Measurements from ENCODE around the gene MEIKIN. TPM values are rescaled to one million over a fixed set of nuclear protein-coding genes. Genes with fewer than 3 reads are reported as not detected.

Gene MEIKIN
- total and polyA plus RNA-seq, 4 experiments from 2014 or later: 3.6 to 6.2 TPM; not detected in 2

DNA sequence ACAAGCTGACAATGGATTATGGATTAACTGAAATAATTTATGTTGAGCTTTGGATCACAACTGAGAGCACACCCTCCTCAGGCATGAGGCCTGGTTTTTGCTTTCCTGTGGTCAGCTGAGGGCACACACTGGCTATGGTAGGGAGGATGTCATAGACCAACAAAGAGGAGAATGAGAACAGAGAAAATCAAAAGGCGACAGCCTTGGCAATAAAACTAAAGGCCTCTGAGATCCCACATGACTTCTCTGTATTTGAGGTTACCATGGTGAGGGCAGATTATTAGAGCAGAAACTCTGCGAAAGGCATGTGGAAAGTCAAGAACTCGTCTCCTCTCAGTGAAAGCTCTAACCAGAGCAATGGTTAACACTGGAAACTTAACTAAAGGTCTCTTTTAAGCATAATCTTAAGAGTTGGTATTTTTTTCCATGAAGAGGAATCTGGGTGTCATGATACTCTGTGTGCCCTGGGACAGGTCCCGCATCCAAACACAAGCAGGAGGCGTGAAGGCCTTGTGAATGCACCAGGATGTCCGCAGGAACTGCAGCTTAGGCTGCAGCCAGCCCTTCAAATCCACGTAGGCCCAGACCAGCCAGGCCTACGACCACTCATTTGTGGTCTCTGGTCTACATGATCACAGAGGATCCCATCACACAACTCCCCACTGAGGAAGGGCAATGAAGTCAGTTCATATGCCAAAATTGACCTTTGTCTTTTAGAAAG, 12.4 kb upstream of the MEIKIN start:
- intact Hi-C loops (cut with micrococcal nuclease): no loop called here
- no peak overlapping the region for H3K4me3 ChIP-seq (ENCODE audit: low read length in 2 of 2)
- POLR2A ChIA-PET (ENCODE audit: partially characterized antibody): no interaction called here
- H3K27ac Mint-ChIP-seq: peak overlapping the region in 4 of 7 donors; percentile 5 to 81 (median 38)
- H3K4me1 Mint-ChIP-seq: peaks cover 0 to 4% (median 2%) of the 10 kb centered on the region in 4 donors
- H3K4me1 ChIP-seq (ENCODE audit: insufficient read depth, low read length): no peaks in the 10 kb centered on the region
- H3K9me3 Mint-ChIP-seq: no peaks in the 10 kb centered on the region
- H3K4me3 Mint-ChIP-seq: no peak overlapping the region
- H3K27me3 Mint-ChIP-seq: no peaks in the 10 kb centered on the region
- no peak for DNase-seq
- peaks cover 58 to 63% of the 10 kb centered on the region in 2 donors for H3K36me3 Mint-ChIP-seq
- no peak overlapping the region for H3K27ac ChIP-seq (ENCODE audit: low read depth, low read length)
- CTCF ChIA-PET (ENCODE audit: partially characterized antibody): no interaction called here
- H3K27me3 ChIP-seq (ENCODE audit: insufficient read depth, low read length): no peaks in the 10 kb centered on the region
- no peaks in the 10 kb centered on the region for H3K9me3 ChIP-seq (ENCODE audit: control insufficient read depth in 1 of 2, low read length in 2 of 2)
- peaks cover 9% of the 10 kb centered on the region for H3K36me3 ChIP-seq (ENCODE audit: insufficient read depth, low read length)

DNA sequence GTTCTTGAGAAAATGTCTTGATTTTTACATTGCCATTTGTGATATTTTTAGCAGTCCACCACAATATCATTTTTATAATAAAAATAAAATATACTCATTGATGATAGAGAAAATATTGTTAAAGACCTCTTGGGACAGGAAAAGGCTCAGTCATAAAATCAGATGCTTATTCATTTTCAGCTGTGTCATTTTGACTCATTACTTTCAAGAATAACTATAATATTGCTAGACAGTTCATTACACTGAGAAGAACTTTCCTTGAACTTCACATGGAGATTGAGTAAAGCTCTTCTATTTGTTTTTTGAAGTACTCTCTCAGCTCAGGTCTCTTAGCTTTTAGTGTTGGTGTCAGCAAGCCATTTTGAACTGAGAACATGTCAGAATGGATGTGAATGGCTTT, 8.5 kb upstream of the MEIKIN start:
- Histone ChIP-seq H3K36me3 (ENCODE audit: insufficient read depth, low read length) (peaks cover 10% of the 10 kb centered on the region), H3K9me3 (ENCODE audit: control insufficient read depth in 1 of 2, low read length in 2 of 2) (no peaks in the 10 kb centered on the region), H3K27ac (ENCODE audit: low read depth, low read length) (no peak overlapping the region), H3K4me3 (ENCODE audit: low read length in 2 of 2) (no peak overlapping the region), H3K27me3 (ENCODE audit: insufficient read depth, low read length) (no peaks in the 10 kb centered on the region), H3K4me1 (ENCODE audit: insufficient read depth, low read length) (no peaks in the 10 kb centered on the region)
- CTCF ChIA-PET (ENCODE audit: partially characterized antibody): interaction anchor here (0.8 to 1.0 kb wide), 2 partner anchors 54 to 365 kb away, joined by 3 read pairs; no protein-coding TSS in a partner anchor
- no peak overlapping the region for H3K4me3 Mint-ChIP-seq
- peaks cover 43 to 54% of the 10 kb centered on the region in 2 donors for H3K36me3 Mint-ChIP-seq
- intact Hi-C loops (cut with micrococcal nuclease): no loop called here
- POLR2A ChIA-PET (ENCODE audit: partially characterized antibody): no interaction called here
- H3K27ac Mint-ChIP-seq: peak overlapping the region in 1 of 7 donors; percentile 26
- H3K4me1 Mint-ChIP-seq: peaks cover 0 to 4% (median 2%) of the 10 kb centered on the region in 4 donors
- H3K27me3 Mint-ChIP-seq: no peaks in the 10 kb centered on the region
- H3K9me3 Mint-ChIP-seq: no peaks in the 10 kb centered on the region
- no peak for DNase-seq

DNA sequence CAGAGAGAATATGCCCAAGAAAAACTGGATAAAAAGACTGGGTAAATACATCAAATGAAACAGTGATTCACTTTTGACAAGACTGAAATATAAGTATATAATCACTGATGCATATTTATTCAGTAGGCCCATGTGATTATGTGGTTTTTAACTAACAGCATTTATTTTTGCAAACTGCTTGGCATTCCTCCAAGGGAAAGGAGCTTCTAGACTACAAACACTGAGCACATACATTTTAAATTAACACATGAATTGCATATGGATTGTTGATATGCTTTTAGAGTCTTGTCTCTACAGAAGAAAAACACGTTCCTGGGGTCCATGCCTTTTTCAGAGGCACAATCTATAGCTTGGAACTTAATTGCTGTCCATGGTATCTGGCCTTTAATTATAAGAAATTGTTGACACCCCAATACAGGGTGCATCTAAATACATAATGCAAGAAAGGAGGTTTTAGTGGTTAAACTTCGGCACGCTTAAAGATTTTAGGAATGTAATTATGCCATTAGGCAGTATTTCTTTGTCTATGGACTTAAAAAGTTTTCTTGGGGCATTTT, 6.9 kb upstream of the MEIKIN start:
- DNase-seq: no peak
- Histone ChIP-seq H3K4me3 (ENCODE audit: low read length in 2 of 2) (no peak overlapping the region), H3K27ac (ENCODE audit: low read depth, low read length) (no peak overlapping the region), H3K9me3 (ENCODE audit: control insufficient read depth in 1 of 2, low read length in 2 of 2) (no peaks in the 10 kb centered on the region), H3K4me1 (ENCODE audit: insufficient read depth, low read length) (no peaks in the 10 kb centered on the region), H3K27me3 (ENCODE audit: insufficient read depth, low read length) (no peaks in the 10 kb centered on the region), H3K36me3 (ENCODE audit: insufficient read depth, low read length) (peaks cover 10% of the 10 kb centered on the region)
- peaks cover 0 to under 1% (median 0%) of the 10 kb centered on the region in 4 donors for H3K4me1 Mint-ChIP-seq
- POLR2A ChIA-PET (ENCODE audit: partially characterized antibody): interaction anchor here (0.6 kb wide), 1 partner anchor 18 kb away, joined by 3 read pairs; no protein-coding TSS in a partner anchor
- intact Hi-C loops (cut with micrococcal nuclease): no loop called here
- H3K4me3 Mint-ChIP-seq: no peak overlapping the region
- no peaks in the 10 kb centered on the region for H3K9me3 Mint-ChIP-seq
- CTCF ChIA-PET (ENCODE audit: partially characterized antibody): interaction anchor here (0.6 kb wide), 1 partner anchor 111 kb away, joined by 3 read pairs; no protein-coding TSS in a partner anchor
- no peak overlapping the region for H3K27ac Mint-ChIP-seq
- peaks cover 34 to 55% of the 10 kb centered on the region in 2 donors for H3K36me3 Mint-ChIP-seq
- H3K27me3 Mint-ChIP-seq: no peaks in the 10 kb centered on the region

GRCh38 chr5:131950706-131951105, 5.2 kb upstream of the MEIKIN start:
- Histone ChIP-seq H3K36me3 (ENCODE audit: insufficient read depth, low read length) (peaks cover 10% of the 10 kb centered on the region), H3K4me1 (ENCODE audit: insufficient read depth, low read length) (no peaks in the 10 kb centered on the region), H3K27me3 (ENCODE audit: insufficient read depth, low read length) (no peaks in the 10 kb centered on the region), H3K27ac (ENCODE audit: low read depth, low read length) (no peak overlapping the region), H3K4me3 (ENCODE audit: low read length in 2 of 2) (no peak overlapping the region), H3K9me3 (ENCODE audit: control insufficient read depth in 1 of 2, low read length in 2 of 2) (no peaks in the 10 kb centered on the region)
- no peak for DNase-seq
- H3K27ac Mint-ChIP-seq: no peak overlapping the region
- H3K4me1 Mint-ChIP-seq: no peaks in the 10 kb centered on the region
- H3K36me3 Mint-ChIP-seq: peaks cover 31 to 45% of the 10 kb centered on the region in 2 donors
- H3K4me3 Mint-ChIP-seq: no peak overlapping the region
- no peaks in the 10 kb centered on the region for H3K27me3 Mint-ChIP-seq
- ChIA-PET CTCF (ENCODE audit: partially characterized antibody) (no interaction called here), POLR2A (ENCODE audit: partially characterized antibody) (no interaction called here)
- H3K9me3 Mint-ChIP-seq: no peaks in the 10 kb centered on the region
- intact Hi-C loops (cut with micrococcal nuclease): no loop called here

GRCh38 chr5:131947445-131947844, 2.0 kb upstream of the MEIKIN start:
- H3K4me1 Mint-ChIP-seq: no peaks in the 10 kb centered on the region
- no peaks in the 10 kb centered on the region for H3K9me3 ChIP-seq (ENCODE audit: control insufficient read depth in 1 of 2, low read length in 2 of 2)
- ChIA-PET POLR2A (ENCODE audit: partially characterized antibody) (no interaction called here), CTCF (ENCODE audit: partially characterized antibody) (interaction anchor here (2.0 kb wide), 1 partner anchor 116 kb away, joined by 6 read pairs; no protein-coding TSS in a partner anchor)
- H3K27me3 ChIP-seq (ENCODE audit: insufficient read depth, low read length): no peaks in the 10 kb centered on the region
- intact Hi-C loops (cut with micrococcal nuclease): no loop called here
- H3K4me3 Mint-ChIP-seq: no peak overlapping the region
- no peak overlapping the region for H3K4me3 ChIP-seq (ENCODE audit: low read length in 2 of 2)
- peaks cover 6 to 23% of the 10 kb centered on the region in 2 donors for H3K36me3 Mint-ChIP-seq
- no peak overlapping the region for H3K27ac ChIP-seq (ENCODE audit: low read depth, low read length)
- no peaks in the 10 kb centered on the region for H3K4me1 ChIP-seq (ENCODE audit: insufficient read depth, low read length)
- no peak overlapping the region for H3K27ac Mint-ChIP-seq
- DNase-seq: no peak
- H3K27me3 Mint-ChIP-seq: no peaks in the 10 kb centered on the region
- H3K9me3 Mint-ChIP-seq: no peaks in the 10 kb centered on the region
- no peaks in the 10 kb centered on the region for H3K36me3 ChIP-seq (ENCODE audit: insufficient read depth, low read length)

DNA sequence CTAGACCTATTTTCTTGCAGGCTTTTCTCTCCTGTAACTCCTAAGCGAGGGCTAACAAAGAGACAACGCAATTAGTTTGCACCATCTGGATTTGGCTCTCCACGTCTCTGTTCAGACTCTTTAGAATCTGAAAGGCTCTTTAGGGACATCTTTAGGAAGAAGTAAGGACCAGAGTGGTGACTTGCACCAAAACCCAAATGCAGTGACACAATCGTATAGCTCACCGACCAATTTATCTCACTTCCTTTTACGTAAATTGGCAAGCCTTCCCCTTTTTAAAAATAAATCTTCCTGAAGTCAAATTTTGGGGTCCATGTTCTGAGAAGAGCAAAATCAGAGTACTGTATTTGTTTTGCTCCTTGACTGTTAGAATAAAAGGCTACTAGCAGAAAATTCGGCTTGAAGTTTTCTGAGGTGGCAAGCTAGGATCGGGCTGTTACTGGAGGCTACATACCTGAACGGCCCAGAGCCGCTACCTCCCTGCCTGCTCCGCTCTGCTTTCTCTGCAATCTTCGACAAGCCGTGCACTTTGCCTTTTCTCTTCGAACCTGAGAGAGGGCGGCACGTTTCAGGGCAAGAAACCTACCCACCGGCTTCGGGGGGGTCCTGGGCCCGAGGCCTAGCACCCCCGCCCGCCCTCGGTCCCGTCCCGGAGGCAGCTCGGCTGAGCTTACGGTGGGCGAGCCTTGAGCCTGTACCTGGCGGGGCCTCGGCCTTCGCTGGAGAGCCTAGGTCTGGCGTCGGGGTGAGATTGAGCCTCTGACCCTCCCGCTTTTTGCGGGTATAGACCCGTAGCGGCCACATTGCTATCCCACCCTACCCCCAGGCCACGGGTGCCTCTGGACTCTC, 537 bp downstream of the MEIKIN start:
- ChIA-PET POLR2A (ENCODE audit: partially characterized antibody) (no interaction called here), CTCF (ENCODE audit: partially characterized antibody) (interaction anchor here (1.4 kb wide), 1 partner anchor 19 kb away, joined by 3 read pairs; no protein-coding TSS in a partner anchor)
- no peaks in the 10 kb centered on the region for H3K4me1 ChIP-seq (ENCODE audit: insufficient read depth, low read length)
- no peak for DNase-seq
- Mint-ChIP-seq H3K36me3 (peaks cover 2 to 31% of the 10 kb centered on the region in 2 donors), H3K9me3 (no peaks in the 10 kb centered on the region), H3K27me3 (no peaks in the 10 kb centered on the region), H3K4me1 (no peaks in the 10 kb centered on the region), H3K4me3 (no peak overlapping the region), H3K27ac (no peak overlapping the region)
- no peak overlapping the region for H3K4me3 ChIP-seq (ENCODE audit: low read length in 2 of 2)
- H3K27ac ChIP-seq (ENCODE audit: low read depth, low read length): no peak overlapping the region
- H3K9me3 ChIP-seq (ENCODE audit: control insufficient read depth in 1 of 2, low read length in 2 of 2): no peaks in the 10 kb centered on the region
- intact Hi-C loops (cut with micrococcal nuclease): no loop called here
- H3K36me3 ChIP-seq (ENCODE audit: insufficient read depth, low read length): no peaks in the 10 kb centered on the region
- H3K27me3 ChIP-seq (ENCODE audit: insufficient read depth, low read length): no peaks in the 10 kb centered on the region

DNA sequence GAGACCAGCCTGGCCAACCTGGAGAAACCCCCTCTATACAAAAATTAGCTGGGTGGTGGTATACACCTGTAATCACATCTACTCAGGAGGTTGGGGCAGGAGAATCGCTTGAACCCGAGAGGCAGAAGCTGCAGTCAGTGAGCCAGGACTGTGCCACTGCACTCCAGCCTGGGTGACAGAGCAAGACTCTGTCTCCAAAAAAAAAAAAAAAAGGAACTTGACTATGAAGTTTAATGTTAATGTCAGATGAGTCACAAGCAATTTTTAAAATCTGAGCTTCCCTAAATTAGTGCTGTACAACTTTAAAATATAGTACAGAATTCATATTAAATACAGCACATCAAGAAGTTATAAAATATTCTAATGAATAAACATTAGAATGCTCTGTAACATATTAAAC, 1.5 kb downstream of the MEIKIN start:
- peaks cover 2 to 27% of the 10 kb centered on the region in 2 donors for H3K36me3 Mint-ChIP-seq
- H3K27ac Mint-ChIP-seq: no peak overlapping the region
- Histone ChIP-seq H3K27me3 (ENCODE audit: insufficient read depth, low read length) (no peaks in the 10 kb centered on the region), H3K36me3 (ENCODE audit: insufficient read depth, low read length) (no peaks in the 10 kb centered on the region), H3K4me1 (ENCODE audit: insufficient read depth, low read length) (no peaks in the 10 kb centered on the region), H3K9me3 (ENCODE audit: control insufficient read depth in 1 of 2, low read length in 2 of 2) (no peaks in the 10 kb centered on the region), H3K4me3 (ENCODE audit: low read length in 2 of 2) (no peak overlapping the region), H3K27ac (ENCODE audit: low read depth, low read length) (no peak overlapping the region)
- CTCF ChIA-PET (ENCODE audit: partially characterized antibody): interaction anchor here (1.4 kb wide), 1 partner anchor 20 kb away, joined by 3 read pairs; no protein-coding TSS in a partner anchor
- H3K4me3 Mint-ChIP-seq: no peak overlapping the region
- no peak for DNase-seq
- no peaks in the 10 kb centered on the region for H3K27me3 Mint-ChIP-seq
- intact Hi-C loops (cut with micrococcal nuclease): no loop called here
- no peaks in the 10 kb centered on the region for H3K9me3 Mint-ChIP-seq
- H3K4me1 Mint-ChIP-seq: no peaks in the 10 kb centered on the region
- POLR2A ChIA-PET (ENCODE audit: partially characterized antibody): interaction anchor here (0.7 kb wide), 1 partner anchor 98 kb away, joined by 3 read pairs; no protein-coding TSS in a partner anchor

Measured in CD4-positive, alpha-beta memory T cell (primary cell).